SHP77 (cell line): ENCODE data around the gene STRA6.

Source experiments
- DNase-seq, 2 experiments: peaks; one replicate each; lab custom pipeline; 2025; lab: John Stamatoyannopoulos, UW

The STRA6 gene

DNA sequence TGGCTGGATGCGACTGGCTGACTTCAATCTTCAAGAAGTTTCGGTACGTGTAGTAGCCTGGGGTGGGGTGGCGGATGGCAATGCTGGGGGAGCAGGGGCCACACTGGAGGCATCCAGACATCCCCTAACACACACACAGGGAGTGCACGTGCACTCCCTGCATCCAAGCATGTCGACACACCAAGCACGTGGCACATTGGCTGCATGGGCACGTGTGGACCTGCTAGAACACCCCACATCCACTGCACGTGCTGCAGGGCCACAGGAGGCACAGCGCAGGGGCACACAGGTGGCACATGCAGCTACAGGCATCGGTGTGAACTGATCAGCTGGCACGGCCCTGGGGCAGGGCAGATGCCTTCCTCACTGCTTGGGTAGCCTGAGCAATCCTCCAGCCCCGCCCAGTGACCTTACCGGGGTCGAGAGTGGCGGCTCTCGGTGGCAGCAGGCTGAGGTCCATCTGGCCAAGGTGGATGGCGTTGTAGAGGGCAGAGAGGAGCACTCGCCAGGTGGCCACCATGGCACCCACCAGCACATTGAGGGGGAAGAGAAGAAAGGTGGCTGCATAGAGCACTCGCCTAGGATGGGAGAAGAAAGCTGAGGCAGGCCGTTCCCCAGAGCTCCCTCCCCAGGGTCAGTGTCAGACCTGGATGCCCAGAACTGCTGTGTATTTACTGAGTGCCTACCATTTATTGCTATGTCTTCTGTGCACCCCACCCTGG, 21.5 kb downstream of the STRA6 start:
- DNase-seq = no peak

- no peak for DNase-seq
Measured at GRCh38 chr15:74179983-74180880, 22.4 kb downstream of the STRA6 start.

GRCh38 chr15:74179101-74179841, 23.3 kb downstream of the STRA6 start:
- no peak for DNase-seq

DNA sequence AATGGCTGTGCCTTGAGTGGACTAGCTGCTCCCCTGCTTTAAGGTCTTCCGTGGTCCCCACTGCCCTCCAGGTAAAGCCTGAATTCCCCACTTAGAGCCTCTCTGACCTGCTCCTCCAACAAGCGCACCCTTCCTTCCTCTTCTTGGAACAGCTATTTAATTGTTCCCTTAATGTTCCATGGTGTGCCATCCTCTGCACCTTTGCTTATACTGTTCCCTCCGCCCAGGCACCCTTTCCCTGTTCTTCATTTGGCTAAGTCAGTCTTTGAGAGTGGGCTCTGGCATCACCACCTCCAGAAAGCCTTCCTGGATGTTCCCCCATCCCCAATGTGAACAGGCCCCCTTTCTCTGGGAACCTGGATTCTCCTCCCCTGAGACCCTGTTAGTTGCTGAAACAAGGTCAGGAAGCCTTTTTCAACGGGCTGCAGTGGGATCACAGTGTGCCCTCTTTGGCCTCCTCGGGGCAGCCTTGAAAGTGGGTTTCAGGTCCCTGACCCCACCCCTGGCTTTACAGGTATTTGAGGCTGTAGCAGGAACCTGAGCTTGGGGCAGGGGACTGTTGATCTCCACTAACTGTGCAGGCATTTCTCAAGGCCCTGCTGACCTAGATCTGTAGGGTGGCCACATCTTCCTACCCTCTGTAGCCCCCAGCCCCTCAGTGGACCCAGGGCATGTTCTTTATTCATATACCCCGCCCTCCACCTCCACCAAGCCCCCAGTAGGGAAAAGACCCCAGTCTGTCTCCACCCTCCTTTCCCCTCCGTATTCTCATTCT, 24.1 kb downstream of the STRA6 start:
- no peak for DNase-seq

DNA sequence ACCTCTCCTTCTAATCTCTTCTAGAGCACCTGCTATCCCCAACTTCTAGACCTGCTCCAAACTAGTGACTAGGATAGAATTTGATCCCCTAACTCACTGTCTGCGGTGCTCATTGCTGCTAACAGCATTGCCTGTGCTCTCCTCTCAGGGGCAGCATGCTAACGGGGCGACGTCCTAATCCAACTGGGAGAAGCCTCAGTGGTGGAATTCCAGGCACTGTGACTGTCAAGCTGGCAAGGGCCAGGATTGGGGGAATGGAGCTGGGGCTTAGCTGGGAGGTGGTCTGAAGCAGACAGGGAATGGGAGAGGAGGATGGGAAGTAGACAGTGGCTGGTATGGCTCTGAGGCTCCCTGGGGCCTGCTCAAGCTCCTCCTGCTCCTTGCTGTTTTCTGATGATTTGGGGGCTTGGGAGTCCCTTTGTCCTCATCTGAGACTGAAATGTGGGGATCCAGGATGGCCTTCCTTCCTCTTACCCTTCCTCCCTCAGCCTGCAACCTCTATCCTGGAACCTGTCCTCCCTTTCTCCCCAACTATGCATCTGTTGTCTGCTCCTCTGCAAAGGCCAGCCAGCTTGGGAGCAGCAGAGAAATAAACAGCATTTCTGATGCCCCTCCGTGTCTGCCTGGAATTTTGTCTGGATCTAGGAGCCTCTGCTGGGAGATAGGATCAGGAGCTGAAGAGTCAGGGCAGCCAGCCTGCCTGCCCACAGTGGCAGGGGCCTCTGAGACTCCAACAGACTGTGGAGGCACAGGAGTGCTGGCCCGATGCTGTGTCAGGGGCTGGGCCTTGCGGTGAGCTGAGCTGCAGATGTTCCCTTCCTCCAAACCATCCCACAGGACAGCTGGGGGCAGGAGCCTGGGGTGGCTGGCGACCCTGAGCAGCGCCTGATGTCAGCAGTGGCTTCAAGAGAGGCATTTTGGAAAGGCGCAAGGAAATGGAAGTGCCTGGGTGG, 26.0 kb downstream of the STRA6 start:
- DNase-seq = no peak

DNA sequence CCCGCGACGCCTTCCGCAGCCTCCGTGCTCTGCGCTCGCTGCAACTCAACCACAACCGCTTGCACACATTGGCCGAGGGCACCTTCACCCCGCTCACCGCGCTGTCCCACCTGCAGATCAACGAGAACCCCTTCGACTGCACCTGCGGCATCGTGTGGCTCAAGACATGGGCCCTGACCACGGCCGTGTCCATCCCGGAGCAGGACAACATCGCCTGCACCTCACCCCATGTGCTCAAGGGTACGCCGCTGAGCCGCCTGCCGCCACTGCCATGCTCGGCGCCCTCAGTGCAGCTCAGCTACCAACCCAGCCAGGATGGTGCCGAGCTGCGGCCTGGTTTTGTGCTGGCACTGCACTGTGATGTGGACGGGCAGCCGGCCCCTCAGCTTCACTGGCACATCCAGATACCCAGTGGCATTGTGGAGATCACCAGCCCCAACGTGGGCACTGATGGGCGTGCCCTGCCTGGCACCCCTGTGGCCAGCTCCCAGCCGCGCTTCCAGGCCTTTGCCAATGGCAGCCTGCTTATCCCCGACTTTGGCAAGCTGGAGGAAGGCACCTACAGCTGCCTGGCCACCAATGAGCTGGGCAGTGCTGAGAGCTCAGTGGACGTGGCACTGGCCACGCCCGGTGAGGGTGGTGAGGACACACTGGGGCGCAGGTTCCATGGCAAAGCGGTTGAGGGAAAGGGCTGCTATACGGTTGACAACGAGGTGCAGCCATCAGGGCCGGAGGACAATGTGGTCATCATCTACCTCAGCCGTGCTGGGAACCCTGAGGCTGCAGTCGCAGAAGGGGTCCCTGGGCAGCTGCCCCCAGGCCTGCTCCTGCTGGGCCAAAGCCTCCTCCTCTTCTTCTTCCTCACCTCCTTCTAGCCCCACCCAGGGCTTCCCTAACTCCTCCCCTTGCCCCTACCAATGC, 27.1 kb downstream of the STRA6 start:
- no peak for DNase-seq

DNA sequence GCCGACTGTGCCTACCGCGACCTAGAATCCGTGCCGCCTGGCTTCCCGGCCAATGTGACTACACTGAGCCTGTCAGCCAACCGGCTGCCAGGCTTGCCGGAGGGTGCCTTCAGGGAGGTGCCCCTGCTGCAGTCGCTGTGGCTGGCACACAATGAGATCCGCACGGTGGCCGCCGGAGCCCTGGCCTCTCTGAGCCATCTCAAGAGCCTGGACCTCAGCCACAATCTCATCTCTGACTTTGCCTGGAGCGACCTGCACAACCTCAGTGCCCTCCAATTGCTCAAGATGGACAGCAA, 27.7 kb downstream of the STRA6 start:
- no peak for DNase-seq

DNA sequence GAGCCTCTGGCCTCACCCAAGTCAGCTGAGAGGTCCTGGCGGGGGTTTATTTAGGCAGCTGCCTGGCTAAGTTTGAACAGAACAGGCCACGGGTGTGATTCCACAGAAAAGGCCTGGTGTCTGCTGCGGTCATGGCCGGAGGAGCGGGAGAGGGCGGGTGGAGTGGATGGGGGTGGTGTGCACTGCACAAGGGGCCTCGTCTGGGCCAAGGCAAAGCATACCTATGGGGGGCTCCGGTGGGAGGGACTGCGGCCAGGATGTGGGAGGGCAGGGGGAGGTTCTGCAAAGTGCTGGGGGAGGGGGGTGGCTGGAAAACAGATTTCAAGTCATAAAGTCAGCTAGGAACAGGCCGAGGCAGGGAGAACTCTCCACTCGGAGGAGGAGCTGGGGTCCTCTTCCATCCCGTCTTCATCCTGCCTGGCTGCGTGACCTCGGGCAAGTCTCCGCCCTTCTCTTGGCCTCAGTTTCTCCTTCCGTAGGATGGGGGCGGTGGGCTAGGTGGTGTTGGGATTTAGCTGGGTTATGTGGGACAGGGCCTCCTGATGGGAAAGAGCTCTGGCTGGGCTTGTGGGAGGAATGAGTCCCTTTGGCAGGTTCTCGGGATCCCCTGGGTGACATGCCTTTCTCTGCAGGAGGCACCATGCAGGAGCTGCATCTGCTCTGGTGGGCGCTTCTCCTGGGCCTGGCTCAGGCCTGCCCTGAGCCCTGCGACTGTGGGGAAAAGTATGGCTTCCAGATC, 28.2 kb downstream of the STRA6 start:
- DNase-seq = peak; percentile 21 to 46

DNA sequence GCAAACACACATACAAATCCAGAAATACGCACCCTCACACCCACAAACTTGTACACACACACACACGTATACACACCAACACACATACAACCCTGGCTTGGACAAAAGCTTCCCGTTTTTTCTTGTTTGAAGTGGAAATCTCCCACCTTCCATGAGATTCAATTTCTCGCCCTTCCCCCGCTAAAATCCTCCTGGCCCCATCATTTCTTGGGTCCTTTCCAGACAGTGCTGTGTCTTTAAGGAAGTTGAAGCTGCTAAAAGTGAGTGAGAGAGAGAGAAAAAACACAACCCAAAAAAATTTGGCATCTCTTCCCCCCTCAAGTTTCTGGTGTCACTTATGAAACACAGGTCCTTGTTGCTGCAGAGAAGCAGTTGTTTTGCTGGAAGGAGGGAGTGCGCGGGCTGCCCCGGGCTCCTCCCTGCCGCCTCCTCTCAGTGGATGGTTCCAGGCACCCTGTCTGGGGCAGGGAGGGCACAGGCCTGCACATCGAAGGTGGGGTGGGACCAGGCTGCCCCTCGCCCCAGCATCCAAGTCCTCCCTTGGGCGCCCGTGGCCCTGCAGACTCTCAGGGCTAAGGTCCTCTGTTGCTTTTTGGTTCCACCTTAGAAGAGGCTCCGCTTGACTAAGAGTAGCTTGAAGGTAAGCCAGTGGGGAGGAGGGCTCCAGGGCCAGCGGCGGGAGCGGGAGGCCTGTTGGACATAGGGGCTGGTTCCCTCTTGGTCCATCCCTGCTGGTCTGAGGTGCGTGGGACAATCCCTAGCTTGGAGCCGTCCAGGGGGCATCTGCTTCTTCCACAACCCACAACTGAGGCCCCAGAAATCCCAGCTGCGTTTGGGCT, 29.0 kb downstream of the STRA6 start, which contains the start of gene ISLR:
Gene ISLR (plus strand): TSS at position 331 of the 839 bp plus-strand sequence. CDS start 1,149 bp downstream, outside the sequence.
- no peak for DNase-seq

- no peak for DNase-seq
Measured at GRCh38 chr15:74172701-74173379, 29.7 kb downstream of the STRA6 start.

DNA sequence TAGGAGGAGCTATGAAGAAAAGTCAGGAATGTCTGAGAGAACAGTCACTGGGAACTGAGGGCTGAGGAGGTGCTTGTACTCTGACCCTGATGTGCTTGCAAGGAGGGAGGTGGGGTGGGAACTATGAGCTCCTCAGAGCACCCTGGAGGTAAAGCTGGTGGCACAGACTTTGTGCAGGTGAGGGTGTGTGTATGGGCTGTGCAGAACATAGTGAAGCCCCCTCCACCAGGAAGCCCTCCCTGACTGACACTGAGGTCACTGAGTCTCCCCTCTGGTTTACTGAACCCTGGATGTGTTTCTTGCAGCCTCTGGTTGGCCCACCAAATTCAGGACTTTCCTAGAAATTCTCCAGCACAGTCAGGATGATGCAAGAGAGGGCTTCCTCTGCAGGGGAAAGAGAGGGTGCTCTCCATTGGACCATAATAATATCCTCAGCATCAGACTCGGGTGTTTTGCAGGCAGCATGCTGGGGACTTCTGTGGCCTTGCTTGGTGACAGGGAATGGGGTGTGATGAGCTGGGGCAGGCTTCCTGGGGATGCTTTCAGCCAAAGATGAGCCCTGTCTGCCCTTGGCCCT, 30.5 kb downstream of the STRA6 start:
- no peak for DNase-seq

- no peak for DNase-seq
Measured at GRCh38 chr15:74170875-74171578, 31.6 kb downstream of the STRA6 start.

DNA sequence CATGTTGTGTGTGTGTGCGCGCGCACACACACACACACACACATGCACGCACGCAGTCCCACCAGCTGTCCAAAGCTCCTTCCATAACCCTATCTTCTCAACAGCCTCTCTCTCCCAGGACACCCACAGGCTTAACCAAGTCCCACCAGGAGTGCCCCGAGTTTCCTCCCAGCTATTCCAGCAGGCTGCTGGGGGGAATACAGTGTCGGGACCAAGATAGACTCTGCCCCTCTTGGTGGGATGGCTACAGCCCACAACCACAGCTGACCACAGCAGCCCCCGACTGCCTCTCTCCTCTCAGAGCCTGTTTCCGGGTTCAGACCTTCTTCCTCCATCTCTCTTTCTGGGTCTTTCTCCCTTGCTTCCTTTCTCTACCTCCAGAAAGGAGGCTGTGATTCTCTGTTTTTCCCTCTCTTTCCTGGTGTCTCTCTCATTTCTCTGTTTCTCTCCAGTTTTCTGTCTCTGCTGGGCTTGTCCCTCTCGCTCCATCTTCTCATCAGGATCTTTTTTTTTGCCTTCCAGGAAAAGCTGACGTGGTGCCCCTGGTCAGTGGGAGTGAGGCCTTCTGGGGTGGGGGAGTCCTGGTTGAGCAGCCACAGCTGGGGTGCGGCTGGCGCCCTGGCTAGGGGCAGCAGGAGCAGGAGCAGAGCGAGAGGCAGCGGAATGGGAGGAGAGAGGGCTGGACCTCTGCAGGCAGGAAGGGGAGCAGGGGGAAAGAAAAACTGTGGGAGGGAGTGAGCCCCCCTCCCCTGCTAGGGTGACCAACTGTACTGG, 32.3 kb downstream of the STRA6 start:
- no peak for DNase-seq

- DNase-seq = no peak
Measured at GRCh38 chr15:74168711-74169126, 33.9 kb downstream of the STRA6 start.

- no peak for DNase-seq
Measured at GRCh38 chr15:74167891-74168331, 34.7 kb downstream of the STRA6 start.
